ENCODE results near the gene MCIDAS.
A peak's percentile ranks its signal among the peaks of the same experiment; 100 is the strongest.

Gene MCIDAS

DNA sequence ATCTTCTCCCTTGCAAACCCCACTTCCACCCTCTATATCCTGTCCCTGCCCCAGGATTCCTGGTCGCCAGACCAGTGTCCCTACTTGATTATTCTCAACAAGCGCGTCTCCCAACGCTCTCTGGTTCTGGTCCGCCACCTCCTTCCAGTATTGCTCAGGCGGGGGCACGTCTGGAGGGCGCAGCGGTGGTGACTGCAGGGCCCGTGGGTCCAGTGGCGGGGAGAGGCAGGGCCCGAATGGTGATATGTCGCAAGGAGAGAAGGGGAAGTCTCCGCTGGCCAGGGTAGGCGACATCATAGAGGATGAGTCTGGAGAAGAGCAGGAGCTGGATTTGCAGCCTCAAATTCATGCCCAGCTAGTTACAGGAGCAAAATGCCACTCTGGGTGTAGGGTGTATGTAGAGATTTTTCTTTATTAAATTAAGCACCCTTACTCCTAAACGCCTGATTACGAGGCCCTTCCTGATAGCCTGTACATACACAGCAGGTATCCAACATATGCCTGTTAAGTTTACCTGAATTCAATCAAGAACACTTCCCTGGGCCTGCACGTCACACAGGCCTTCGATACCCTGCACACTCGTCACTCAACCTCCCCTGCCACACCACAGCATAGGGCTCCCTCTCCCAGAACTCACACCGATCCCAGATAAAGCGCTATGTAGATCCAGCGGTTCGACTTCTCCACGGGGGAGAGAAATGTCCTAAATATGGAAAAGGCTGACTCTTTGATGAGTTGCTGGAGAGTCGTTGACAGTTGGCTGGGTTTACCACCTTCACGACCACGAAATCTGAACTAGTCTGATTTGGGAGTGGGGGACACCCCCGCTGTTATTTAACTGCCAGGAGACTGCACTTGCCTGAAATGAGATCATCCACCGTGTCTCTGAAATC is 4.8 kb downstream of the MCIDAS start:
- DNase-seq: no peak

DNA sequence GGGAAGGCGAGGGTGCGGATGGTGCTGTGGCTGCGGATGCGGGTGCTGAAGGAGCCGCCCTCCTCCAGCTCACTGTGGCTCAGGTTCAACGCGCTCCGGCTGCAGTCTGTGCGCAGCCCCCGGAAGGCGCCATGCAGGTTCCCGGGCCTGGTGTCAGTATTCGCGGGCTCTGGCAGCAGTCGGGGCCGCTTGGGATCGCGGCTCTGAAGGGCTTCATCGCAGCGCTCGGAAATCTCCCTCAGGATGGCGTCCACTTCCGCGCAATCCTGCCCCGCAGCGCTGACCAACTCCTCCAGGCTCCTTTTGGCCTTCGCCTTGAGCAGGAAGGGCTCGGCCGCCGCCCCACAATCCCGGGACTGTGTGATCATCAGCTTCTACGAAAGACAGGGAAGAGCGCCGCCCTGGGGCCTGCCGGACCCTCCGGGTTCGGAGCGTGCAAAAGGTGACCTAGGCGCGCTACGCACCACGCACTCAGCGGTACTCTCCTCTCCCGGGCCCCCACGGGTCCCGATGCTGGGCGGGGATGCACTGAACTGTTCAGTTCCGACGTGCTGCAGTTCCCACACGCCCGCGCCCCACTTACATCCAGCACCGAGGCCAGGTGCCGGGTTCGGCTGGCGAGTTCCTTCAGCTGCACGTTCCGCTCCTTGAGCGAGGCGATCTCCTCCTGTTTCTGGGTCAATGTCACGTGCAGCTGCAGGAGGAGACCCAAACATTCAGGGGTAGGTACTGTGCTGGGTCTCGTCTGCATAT is 6.5 kb downstream of the MCIDAS start:
- no peak for DNase-seq

DNA sequence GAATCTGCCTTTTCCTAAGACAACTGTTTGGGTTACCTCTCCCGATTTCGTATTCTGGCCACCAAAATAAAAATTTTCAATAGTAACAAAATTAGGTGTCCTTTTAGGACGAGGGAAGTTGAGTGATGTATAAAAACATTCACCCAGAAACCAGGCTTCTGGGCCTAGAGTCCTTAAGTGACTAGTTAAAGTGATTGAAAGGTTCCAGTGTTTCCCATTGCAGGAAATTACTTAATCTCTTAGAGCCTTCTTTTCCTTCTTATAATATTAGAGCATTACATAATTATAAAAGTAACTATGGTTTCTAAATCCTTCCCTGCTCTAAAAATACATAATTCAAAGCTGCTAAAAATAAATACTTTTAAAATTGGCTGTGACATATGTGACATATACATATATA is 7.3 kb downstream of the MCIDAS start:
- DNase-seq: no peak

DNA sequence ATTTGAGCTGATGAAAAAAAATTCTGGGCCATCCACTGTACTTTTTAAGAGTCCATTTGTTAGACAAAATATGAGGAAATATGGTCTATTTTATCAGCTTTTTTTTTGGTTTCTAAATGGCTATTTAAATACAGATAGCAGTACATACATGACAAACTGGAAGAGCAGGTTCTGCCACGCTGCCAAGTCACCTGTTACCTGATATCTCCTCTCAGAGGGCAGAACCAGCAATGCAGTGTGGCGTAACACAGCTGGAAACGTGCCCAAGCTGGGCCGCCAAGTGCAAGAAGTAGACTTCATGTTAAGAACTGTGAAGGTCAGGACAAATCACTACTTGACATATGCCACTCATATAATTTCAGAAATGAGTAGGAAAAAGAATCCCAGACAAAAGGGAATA is 8.1 kb downstream of the MCIDAS start:
- DNase-seq: no peak

DNA sequence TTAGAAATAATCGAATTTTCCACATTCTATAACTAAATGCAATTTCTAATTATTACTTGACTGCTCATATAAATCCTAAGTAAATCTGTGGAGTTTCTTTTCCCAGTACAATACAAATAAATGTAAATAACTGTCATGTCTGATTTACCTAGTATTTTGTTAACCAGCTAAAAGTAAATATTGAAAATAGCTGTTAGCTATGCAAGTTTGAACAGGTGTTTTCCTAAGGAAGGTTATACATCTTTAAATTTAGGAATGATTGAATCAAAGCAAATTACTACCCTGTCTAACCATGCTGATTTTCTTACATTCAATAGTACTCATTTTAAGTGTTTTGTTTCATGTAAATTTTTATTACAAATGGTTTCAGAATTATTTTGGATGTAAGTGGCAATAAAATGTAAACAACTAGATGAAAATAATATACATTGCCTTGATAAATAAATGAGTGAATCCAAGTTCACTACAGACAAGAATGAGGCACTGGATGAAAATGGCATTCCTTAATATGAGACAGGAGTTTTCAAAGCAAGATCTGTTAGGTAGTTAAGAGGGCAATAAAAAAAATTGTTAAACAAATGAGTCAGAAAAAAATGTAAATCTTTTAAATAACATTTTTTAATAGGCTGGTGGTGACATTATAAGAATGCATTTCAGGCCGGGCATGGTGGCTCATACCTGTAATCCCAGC is 15.8 kb downstream of the MCIDAS start:
- no peak for DNase-seq

DNA sequence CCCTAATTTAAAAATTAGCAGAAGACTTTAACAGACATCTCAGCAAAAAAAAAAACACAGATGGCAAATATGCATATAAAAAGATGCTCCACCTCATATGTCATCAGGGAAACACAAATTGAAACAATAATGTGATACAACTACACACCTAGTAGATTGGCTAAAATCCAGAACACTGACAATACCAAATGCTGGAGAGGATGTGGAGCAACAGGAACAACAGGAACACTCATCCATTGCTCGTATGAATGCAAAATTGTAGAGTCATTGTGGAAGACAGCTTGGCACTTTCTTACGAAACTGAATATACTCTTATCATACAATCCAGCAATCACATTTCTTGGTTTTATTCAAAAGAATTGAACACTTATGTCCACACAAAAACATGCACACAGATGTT is 22.1 kb downstream of the MCIDAS start:
- no peak for DNase-seq

DNA sequence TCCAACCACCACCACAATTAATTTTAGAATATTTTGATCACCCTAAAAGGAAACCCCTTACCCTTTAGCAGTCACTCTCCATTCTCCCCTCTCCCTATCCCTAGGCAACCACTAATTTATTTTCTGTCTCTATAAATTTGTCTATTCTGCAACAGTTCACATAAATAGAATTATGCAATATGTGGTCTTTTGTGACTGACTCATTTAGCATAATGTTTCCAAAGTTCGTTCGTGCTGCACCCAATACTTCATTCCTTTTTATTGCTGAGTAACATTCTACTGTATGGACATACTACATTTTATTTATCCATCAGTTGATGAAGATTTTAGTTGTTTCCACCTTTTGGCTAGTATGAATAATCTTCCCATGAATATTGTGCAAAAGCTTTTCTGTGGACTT is 36.0 kb downstream of the MCIDAS start:
- DNase-seq: no peak

DNA sequence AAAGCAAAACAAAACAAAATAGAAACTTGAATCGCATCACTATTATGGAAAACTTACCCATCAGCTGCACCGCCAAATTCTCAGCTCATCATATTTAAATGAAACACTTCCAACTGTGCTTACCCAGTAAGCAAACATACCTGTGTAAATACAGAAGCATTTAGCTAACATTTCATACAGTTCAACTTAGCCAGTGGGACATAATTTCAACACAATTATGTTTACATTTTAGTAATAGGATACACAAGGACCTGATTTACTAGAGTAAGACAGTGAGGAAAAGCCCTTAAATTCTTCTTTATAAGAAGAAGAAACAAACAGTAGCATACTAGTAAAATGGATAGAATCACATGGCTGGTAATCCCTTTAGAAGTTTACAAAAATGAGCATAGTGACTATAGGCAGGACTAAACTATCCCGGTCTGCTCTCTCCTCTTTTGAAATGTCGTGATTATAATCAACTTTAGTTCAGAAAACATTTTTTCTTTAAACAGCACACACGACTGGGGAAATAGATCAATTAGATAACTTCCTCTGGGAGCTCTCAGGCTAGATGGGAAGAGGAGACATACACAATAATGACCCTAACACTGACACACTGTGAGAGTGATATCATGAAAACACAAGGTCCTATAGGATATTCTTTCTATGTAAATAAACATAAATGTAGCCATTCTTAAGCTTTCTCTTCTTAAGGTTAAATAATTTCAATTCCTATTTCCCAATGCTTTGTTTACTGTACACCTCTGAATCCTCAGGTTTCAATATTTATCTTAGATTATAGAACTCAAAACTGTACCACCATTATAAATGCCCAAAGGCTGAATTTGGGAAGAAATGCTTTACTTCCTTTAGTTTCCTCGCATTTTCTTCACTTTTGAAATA is 38.2 kb downstream of the MCIDAS start:
- no peak for DNase-seq

DNA sequence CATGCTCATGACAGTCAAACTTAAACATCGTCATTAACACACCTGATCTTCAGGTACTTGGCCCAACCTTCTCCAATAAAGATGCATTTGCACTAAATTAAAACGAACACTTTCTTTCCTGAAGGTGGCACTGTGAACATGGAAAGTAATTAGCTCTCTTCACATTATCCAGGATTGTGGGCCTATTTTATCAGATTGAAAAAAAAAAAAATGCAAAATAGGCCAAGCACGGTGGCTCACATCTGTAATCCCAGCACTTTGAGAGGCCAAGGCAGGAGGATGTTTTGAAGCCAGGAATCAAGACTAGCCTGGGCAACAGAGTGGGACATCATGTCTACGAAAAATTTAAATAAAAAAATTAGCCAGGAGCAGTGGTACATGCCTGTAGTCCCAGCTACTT is 39.7 kb downstream of the MCIDAS start:
- no peak for DNase-seq

DNA sequence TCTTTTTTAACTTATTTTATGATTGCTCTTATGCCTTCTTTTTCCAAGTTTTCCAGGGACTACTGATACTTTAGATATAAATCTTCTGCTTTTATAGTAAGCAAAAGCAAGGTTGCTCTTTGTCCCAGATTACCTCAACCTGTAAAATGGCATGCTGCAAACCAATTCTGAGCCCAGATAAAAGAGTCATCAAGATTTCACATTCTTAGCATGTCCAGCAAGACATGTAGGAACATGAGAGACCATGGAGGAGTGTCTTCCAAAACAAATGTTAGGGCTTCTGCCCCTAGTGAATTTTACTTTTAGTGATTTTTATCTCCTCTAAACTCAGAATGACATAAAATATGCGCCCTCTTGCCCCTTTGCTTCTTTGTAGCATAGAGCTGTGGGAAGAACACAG is 47.1 kb downstream of the MCIDAS start:
- DNase-seq: no peak

DNA sequence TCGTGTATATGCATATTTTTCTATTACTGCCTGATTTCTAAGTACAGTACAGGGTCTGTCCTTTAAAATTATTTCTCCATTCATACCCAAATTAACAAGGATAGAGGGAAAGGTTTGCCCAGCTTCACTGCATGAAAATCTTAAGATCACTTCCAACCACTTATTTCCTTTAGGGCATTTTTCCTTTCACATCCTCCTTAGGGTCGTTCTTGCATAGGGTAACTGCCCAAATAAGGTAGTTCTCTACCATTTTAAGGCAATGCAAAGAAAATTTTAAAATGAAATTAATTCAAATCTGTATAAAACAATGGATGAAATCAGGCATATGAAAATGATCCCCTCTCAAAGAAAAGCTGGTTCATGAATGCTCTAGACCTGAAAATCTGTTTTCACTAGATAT is 50.0 kb downstream of the MCIDAS start:
- no peak for DNase-seq

DNA sequence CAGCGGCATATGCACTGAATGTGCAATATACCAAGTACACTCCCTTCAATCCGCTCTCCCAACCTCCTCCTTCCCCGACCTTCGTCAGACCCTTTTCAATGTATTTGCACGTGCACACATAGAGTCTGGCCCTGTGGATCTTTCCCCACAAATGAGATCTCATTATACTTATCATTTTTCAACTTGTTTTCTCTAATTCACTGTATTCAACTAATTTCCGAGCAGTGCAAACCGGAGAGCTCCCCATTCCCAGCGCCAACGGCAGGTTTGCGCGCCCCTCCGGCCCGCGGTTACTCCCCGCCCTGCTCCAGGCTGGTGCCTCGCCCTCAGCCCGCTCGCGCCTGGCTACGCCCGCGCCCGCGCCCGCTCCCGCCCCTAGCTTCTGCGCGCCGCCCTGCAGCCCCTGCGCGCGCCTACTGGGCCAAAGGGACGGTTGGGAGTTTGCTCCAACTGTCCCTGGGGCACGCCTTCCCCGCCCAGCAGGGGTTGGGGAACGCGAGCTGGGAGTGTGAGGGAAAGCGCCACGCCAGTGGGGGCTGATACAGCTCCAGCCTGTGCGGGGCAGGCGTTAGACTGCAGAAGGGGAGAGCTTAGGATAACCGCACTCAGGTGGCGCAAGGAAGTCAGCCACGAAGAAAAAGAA is 50.8 kb downstream of the MCIDAS start:
- peak; percentile 21 to 31 for DNase-seq

DNA sequence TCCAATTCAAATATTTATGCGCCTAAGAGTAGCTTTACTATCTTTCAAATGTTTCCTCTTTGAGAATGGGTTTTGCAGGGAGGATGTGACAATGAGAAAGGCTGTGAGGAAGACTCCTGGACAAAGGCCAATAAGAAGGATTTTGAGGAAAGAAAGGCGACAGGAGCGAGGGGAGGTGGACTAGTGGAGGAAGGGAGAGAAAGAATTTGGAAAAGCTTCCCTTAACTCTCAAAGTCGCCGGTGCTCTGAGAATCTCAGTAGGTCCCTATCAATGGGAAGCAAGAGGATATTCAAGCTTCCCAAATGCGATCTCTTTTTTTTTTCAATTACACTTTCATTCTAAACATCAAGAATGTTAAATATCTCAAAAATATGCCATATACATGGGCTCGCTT is 51.3 kb downstream of the MCIDAS start:
- DNase-seq: no peak

DNA sequence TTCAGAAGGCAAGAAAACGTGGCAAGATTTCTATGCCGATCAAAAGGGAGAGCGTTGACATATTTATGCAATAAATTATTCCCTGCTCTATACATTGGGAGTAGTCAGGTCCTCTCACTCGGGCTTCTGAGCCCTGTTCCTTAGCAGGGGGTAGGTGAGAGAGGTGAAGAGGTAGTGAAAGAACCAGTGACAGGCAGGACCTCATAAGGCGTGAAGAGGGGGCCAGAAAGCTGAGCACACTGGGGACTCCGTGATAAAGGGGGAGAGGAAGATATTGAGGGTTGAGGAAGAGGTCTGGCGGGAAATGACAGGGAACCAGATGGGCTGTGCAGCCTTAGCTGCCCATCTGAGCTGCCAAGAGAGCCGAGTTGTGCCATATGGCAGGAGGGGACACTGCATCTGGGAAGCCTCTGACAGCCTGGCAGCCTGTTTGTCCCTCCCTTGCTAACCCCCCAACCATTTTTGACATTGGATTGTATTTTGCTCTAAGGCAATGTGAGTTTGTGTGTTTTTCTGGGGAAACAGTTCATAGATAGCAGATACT is 53.4 kb downstream of the MCIDAS start:
- DNase-seq: no peak

DNA sequence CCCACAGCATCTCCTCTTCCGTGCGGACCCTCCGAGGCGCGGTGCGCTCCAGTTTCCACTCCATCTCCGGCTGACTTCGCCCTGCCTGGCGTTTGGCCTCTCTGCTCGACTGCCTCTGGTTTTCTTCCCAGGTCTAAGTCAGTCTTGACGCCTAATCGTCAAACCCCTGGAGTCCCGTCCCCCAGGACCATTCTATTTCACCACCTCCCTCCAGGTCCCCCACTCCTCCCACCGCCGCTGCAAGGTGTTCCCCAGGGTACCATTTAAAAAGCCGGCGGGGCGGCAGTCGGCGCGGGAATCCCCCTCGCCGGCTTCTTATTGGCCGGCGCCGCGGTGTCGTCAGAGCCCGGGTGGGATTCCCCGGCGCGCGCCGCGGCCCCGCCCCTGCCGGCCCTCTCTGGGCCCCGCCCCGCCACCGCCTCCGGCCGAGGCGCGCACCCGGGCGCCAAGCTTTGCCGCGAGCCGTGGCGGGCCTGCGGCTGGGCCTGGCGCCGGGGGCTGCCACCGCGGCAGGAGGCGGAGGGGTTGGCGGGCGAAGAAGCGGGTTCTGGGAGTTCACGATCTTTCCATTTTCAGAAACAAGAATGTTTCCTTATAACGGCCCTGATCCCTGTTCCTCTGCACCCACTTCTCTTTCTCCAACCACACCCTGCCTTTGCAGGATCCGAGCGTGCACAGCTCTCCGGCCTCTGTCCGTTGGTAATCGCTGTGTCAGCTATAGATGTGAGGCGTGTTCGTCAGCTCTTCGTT is 54.0 kb downstream of the MCIDAS start, which contains the start of gene CDC20B:
CDC20B (minus strand) TSS at position 241 of the 750 bp plus-strand sequence; CDS start at position 64, 177 bp downstream.
- peak; percentile 74 to 80 for DNase-seq

DNA sequence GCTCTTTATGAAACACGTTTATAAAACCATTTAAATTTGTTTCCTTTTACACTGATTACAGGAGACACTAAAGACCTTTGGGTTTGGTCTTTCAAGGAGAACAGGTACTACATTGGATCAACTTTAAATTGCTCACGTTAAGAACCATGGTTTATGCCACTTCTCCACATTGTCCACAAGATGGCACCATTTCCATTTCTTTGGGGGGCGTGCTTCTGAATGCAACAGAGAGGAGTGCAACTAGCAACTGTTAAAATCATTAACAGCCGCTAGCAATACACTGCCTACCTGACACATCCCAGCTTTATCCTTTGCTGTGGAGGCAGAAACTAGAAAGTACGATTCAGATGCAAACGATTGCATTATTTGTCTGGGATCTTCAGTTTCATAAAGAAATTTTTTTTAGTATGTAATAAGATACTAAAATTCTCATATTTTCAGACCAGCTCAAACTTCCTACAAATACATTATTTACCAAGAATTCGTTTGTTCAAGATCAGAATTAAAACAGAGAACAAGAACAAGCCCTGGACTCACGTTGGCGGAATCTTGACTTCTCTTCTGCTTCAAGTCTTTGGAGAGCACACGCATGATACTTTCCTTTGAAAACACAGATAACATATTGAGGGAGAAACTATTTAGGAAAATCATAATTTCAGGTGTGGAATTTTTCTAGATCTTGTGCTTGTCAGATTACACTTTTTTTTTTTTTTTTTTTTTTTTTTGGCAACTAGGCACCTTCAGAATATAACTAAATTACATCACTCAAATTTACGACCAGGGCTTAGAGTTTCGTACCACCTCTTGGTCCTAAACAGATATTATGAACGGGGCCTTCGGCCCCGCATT is 54.8 kb downstream of the MCIDAS start:
- DNase-seq: peak; percentile 42 to 57

DNA sequence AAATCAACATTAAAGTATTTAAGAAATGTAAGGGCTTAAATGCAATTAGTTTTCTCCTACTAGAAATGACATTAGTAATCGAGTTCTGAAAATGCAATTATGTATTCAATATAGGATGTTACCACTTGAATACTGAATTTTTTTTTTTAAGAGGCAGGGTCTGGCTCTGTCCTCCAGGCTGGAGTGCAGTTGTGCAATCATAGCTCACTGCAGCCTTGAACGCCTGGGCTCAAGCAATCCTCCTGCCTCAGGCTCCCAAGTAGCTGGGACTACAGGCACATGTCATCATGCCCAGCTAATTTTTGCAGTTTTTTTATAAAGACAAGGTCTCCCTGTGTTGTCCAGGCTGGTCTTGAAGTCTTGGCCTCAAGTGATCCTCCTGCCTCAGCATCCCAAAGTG is 55.6 kb downstream of the MCIDAS start:
- no peak for DNase-seq

All from activated CD4-positive, alpha-beta T cell treated with anti-CD3 and anti-CD28 coated beads, Interleukin-2, amount 50 U/mL, for 48 hours (primary cell).